ENCODE results near the gene CLCN5.

GRCh38 chrX:50036426-50036825 is 114.0 kb downstream of the CLCN5 start:
- no peak for TF ChIP-seq CREB1 (IDR thresholded peaks at IDR 0.05; ENCODE audit: low read depth)
- no peak for TF ChIP-seq CEBPB (IDR thresholded peaks at IDR 0.05)
- TF ChIP-seq, protein P1, sequence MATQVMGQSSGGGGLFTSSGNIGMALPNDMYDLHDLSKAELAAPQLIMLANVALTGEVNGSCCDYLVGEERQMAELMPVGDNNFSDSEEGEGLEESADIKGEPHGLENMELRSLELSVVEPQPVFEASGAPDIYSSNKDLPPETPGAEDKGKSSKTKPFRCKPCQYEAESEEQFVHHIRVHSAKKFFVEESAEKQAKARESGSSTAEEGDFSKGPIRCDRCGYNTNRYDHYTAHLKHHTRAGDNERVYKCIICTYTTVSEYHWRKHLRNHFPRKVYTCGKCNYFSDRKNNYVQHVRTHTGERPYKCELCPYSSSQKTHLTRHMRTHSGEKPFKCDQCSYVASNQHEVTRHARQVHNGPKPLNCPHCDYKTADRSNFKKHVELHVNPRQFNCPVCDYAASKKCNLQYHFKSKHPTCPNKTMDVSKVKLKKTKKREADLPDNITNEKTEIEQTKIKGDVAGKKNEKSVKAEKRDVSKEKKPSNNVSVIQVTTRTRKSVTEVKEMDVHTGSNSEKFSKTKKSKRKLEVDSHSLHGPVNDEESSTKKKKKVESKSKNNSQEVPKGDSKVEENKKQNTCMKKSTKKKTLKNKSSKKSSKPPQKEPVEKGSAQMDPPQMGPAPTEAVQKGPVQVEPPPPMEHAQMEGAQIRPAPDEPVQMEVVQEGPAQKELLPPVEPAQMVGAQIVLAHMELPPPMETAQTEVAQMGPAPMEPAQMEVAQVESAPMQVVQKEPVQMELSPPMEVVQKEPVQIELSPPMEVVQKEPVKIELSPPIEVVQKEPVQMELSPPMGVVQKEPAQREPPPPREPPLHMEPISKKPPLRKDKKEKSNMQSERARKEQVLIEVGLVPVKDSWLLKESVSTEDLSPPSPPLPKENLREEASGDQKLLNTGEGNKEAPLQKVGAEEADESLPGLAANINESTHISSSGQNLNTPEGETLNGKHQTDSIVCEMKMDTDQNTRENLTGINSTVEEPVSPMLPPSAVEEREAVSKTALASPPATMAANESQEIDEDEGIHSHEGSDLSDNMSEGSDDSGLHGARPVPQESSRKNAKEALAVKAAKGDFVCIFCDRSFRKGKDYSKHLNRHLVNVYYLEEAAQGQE (IDR thresholded peaks at IDR 0.05; ENCODE audit: low read depth) = no peak
- TF ChIP-seq YY1 (IDR thresholded peaks at IDR 0.05; ENCODE audit: low read depth) = no peak
- TF ChIP-seq, protein P2, sequence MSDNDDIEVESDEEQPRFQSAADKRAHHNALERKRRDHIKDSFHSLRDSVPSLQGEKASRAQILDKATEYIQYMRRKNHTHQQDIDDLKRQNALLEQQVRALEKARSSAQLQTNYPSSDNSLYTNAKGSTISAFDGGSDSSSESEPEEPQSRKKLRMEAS (IDR thresholded peaks at IDR 0.05) = no peak
